CD4-positive, CD25-positive, alpha-beta regulatory T cell (primary cell): Measurements from ENCODE around the gene UBE2D2. TPM values are rescaled to one million over a fixed set of nuclear protein-coding genes. Genes with fewer than 3 reads are reported as not detected.
"Not testable (repeated sequence)": the region's sequence is repeated elsewhere in the genome, so short reads cannot be mapped to it uniquely, and the experiment has no call there.

ENCODE experiments used
- ATAC-seq, 2 donors: fragments of 150-1000 bp; cut with Tn5 transposase; one replicate each; pipeline ENCODE4 v1.10.0; 2021; ENCODE audit warnings: low read depth in 2 of 2, moderate number of reproducible peaks in 2 of 2, moderate library complexity in 1 of 2
- DNase-seq, 3 donors: peaks; one replicate each; pipeline versions ENCODE4 v3.0.0 to v3.0.0-alpha.2; 2012 to 2022; ENCODE audit warnings: mixed read lengths in 1 of 3
- H3K27ac ChIP-seq: one replicate; pipeline ENCODE4 v1.7.0; 2013; ENCODE audit warnings: mild to moderate bottlenecking, low read length; ENCODE audit not compliant: insufficient read depth, poor library complexity, severe bottlenecking
- H3K27me3 ChIP-seq: one replicate; pipeline ENCODE4 v1.7.0; 2013; ENCODE audit warnings: low read length; ENCODE audit not compliant: control insufficient read depth, insufficient read depth
- H3K36me3 ChIP-seq: one replicate; pipeline ENCODE4 v1.7.0; 2013; ENCODE audit warnings: mild to moderate bottlenecking, low read length, moderate library complexity; ENCODE audit not compliant: control insufficient read depth, insufficient read depth
- H3K4me1 ChIP-seq: 2 replicates; pipeline ENCODE4 v1.7.0; 2013; ENCODE audit warnings: mild to moderate bottlenecking, low read length; ENCODE audit not compliant: insufficient read depth, control insufficient read depth, poor library complexity, severe bottlenecking
- H3K4me3 ChIP-seq: one replicate; pipeline ENCODE4 v1.7.0; 2013; ENCODE audit warnings: low read depth, mild to moderate bottlenecking, low read length, moderate library complexity
- H3K9me3 ChIP-seq, 2 experiments: 1 replicate in 1 of 2; 2 replicates in 1 of 2; pipeline ENCODE4 v1.7.0; 2013; ENCODE audit warnings: low read length in 2 of 2, mild to moderate bottlenecking in 1 of 2, moderate library complexity in 1 of 2; ENCODE audit not compliant: control insufficient read depth in 2 of 2
- H3K27ac Mint-ChIP-seq, 3 donors: one replicate each; pipeline ENCODE4 v1.8.0; 2020 to 2022; ENCODE audit warnings: mild to moderate bottlenecking in 3 of 3, mixed read lengths in 3 of 3, moderate library complexity in 2 of 3
- H3K27me3 Mint-ChIP-seq: one replicate; pipeline ENCODE4 v1.8.0; 2022; ENCODE audit warnings: mild to moderate bottlenecking, mixed read lengths
- H3K36me3 Mint-ChIP-seq: one replicate; pipeline ENCODE4 v1.8.0; 2020; ENCODE audit warnings: mixed read lengths
- H3K4me1 Mint-ChIP-seq, 4 donors: one replicate each; pipeline ENCODE4 v1.8.0; 2020 to 2022; ENCODE audit warnings: mixed read lengths in 4 of 4, mild to moderate bottlenecking in 1 of 4
- H3K4me3 Mint-ChIP-seq, 4 donors: one replicate each; pipeline ENCODE4 v1.8.0; 2020 to 2022; ENCODE audit warnings: mild to moderate bottlenecking in 4 of 4, mixed read lengths in 4 of 4, moderate library complexity in 3 of 4
- H3K9me3 Mint-ChIP-seq, 7 donors: one replicate each; pipeline ENCODE4 v1.8.0; 2020 to 2022; ENCODE audit warnings: mixed read lengths in 7 of 7, mild to moderate bottlenecking in 3 of 7, moderate library complexity in 2 of 7
- polyA plus RNA-seq, 4 donors: library from polyadenylated mRNA; unstranded; fragments of 300-500 nt; fragmentation: Illumina TruSeq; gene quantifications; one replicate each; pipeline ENCODE4 v1.2.3, GENCODE V29; 2021
- total RNA-seq: library from RNA; stranded (reverse); gene quantifications from one replicate; pipeline ENCODE4 v1.2.3, GENCODE V29; 2022

UBE2D2 gene
- total and polyA plus RNA-seq, 5 donors from 2014 or later: 181 to 376 (median 331) TPM

DNA sequence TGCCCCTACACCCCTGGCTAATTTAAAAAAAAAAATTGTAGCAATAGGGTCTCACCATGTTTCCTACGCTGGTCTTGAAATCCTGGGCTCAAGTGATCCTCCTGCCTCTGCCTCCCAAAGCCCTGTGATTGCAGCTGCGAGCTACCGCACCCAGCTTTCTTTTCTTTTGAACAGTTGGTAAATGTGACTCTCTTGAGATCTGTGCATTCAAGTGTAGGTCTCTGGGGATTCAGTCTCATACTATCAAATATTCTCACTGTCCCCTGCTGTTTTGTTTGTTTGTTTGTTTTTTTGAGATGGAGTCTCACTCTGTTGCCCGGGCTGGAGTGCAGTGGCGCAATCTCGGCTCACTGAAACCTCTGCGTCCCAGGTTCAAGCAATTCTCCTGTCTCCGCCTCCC is 44.7 kb downstream of the UBE2D2 start:
- Mint-ChIP-seq H3K4me3 (no peak overlapping the region), H3K4me1 (peaks cover 11 to 41% (median 28%) of the 10 kb centered on the region in 4 donors), H3K27me3 (no peaks in the 10 kb centered on the region), H3K36me3 (peaks cover 18% of the 10 kb centered on the region), H3K27ac (peak overlapping the region in 2 of 3 donors; percentile 3 to 94), H3K9me3 (no peaks in the 10 kb centered on the region)
- no peak overlapping the region for H3K4me3 ChIP-seq
- peaks cover 5% of the 10 kb centered on the region for H3K4me1 ChIP-seq
- H3K27ac ChIP-seq: no peak overlapping the region
- peaks cover 45% of the 10 kb centered on the region for H3K36me3 ChIP-seq
- H3K27me3 ChIP-seq: no peaks in the 10 kb centered on the region
- no peaks in the 10 kb centered on the region for H3K9me3 ChIP-seq
- DNase-seq (no peak), ATAC-seq (no peak)

DNA sequence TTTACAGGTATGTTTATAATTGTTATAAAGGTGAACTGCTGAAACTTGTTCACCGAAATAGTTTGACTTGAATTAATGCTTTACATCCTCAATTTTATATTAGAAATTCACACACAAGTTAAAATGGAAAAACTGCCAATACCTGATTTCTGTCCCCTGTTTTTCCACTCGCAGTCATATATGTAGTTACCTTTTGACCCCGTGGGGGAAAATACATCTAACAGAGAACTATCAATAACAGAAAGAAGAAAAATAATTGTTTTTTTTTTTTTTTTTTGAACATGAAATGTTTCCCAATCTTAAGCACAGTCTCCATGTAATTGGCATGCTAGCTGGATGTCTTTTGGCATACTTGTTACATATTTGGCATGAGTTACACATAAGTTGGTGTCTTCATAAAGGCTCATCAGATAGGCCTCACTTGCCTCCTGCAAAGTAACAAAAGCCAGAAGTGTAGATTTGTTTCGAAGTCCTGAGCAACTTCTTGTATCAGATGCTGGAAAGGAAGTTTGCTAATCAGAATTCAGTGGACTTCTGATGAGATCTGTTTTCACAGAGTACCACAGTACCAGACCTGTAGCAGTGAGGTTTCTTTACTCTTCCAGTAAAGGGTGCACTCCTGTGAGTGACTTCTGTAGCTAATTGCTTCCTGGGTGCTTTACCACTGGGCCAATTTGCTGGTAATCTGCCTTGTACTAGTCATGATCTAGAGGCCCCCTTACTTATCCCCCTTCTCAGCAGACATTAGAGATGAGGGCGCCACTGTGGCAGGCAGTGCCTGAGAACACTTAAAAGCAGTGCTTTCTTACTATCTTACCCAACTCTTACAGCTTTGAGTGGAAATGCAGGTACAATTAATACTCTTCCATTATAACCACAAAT is 50.8 kb downstream of the UBE2D2 start:
- peak in 1 of 3 donors; percentile 23 for DNase-seq
- ATAC-seq: peak; percentile 56 to 68

DNA sequence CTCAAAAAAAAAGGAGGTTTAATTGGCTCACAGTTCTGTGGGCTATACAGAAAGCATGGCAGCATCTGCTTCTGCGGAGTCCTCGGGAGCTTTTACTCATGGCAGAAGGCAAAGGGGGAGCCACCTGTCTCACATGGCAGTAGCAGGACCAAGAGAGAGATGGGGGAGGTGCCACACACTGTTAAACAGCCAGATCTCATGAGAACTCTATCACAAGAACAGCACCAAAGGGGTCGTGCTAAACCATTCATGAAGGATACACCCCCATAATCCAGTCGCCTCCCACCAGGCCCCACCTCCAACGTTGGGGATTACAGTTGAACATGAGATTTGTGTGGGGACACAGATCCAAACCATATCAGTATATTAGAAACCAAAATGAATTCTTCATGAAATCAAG is 58.7 kb downstream of the UBE2D2 start:
- Mint-ChIP-seq H3K36me3 (peaks cover 40% of the 10 kb centered on the region), H3K27me3 (no peaks in the 10 kb centered on the region), H3K4me3 (no peak overlapping the region), H3K4me1 (peaks cover 6 to 14% (median 8%) of the 10 kb centered on the region in 4 donors), H3K9me3 (no peaks in the 10 kb centered on the region), H3K27ac (no peak overlapping the region)
- H3K9me3 ChIP-seq: no peaks in the 10 kb centered on the region
- H3K4me1 ChIP-seq: no peaks in the 10 kb centered on the region
- no peak overlapping the region for H3K27ac ChIP-seq
- peaks cover 73% of the 10 kb centered on the region for H3K36me3 ChIP-seq
- no peak overlapping the region for H3K4me3 ChIP-seq
- ATAC-seq (no peak), DNase-seq (no peak)
- H3K27me3 ChIP-seq: no peaks in the 10 kb centered on the region

More for the DNA sequence above, 50.8 kb downstream of the UBE2D2 start:
- Mint-ChIP-seq H3K4me3 (peak overlapping the region; percentile 25 to 51 (median 46)), H3K9me3 (no peaks in the 10 kb centered on the region), H3K4me1 (peaks cover 28 to 59% (median 41%) of the 10 kb centered on the region in 4 donors), H3K27ac (peak overlapping the region; percentile 83 to 89 (median 84)), H3K27me3 (no peaks in the 10 kb centered on the region), H3K36me3 (peaks cover 28% of the 10 kb centered on the region)
- Histone ChIP-seq H3K9me3 (no peaks in the 10 kb centered on the region), H3K4me1 (peaks cover 18% of the 10 kb centered on the region), H3K4me3 (peak overlapping the region; percentile 29), H3K27ac (peak overlapping the region; percentile 53), H3K36me3 (peaks cover 31% of the 10 kb centered on the region), H3K27me3 (no peaks in the 10 kb centered on the region)

DNA sequence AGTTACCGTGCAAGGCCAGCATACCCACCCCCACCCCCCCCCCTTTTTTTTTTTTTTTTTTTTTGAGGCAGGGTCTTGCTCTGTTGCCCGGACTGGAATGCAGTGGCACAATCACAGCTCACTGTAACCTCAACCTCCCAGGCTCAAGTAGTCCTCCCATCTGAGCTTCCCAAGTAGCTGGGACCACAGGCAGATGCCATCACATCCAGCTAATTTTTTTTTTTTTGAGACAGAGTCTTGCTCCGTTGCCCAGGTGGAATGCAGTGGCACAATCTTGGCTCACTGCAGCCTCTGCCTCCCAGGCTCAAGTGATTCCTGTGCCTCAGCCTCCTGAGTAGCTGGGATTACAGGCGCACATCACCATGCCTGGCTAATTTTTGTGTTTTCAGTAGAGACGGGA is 64.3 kb downstream of the UBE2D2 start:
- Mint-ChIP-seq H3K4me1 (peaks cover 4 to 23% (median 11%) of the 10 kb centered on the region in 4 donors), H3K36me3 (peaks cover 39% of the 10 kb centered on the region), H3K27ac (peak overlapping the region in 1 of 3 donors; percentile 31)
- not testable (repeated sequence) for H3K9me3 Mint-ChIP-seq, H3K27me3 ChIP-seq, H3K4me3 ChIP-seq, DNase-seq, ATAC-seq, H3K27me3 Mint-ChIP-seq, H3K4me1 ChIP-seq, H3K4me3 Mint-ChIP-seq, H3K9me3 ChIP-seq, H3K27ac ChIP-seq
- peaks cover 75% of the 10 kb centered on the region for H3K36me3 ChIP-seq

DNA sequence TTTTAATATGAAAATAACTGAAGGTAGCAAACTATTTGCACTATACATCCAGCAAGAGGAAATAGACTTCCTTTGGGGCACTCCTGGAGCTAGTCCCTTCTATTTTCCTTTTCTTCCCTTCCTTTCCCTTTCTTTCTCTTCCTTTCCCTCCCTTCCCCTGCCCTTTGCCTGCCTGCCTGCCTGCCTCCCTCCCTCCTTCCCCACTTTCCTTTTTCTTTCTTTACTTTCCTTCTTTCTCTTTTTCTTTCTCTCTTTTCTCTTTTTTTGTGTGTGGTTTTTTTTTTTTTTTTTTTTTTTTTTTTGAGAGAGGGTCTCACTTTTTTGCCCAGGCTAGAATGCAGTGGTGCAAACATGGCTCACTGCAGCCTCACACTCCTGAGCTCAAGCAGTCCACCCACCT is 69.7 kb downstream of the UBE2D2 start:
- Mint-ChIP-seq H3K9me3 (no peaks in the 10 kb centered on the region), H3K36me3 (peaks cover 24% of the 10 kb centered on the region), H3K27me3 (no peaks in the 10 kb centered on the region), H3K4me1 (peaks cover 13 to 44% (median 26%) of the 10 kb centered on the region in 4 donors), H3K27ac (no peak overlapping the region), H3K4me3 (no peak overlapping the region)
- no peak for ATAC-seq
- Histone ChIP-seq H3K27ac (no peak overlapping the region), H3K36me3 (peaks cover 45% of the 10 kb centered on the region), H3K9me3 (no peaks in the 10 kb centered on the region), H3K4me1 (peaks cover 13% of the 10 kb centered on the region), H3K27me3 (no peaks in the 10 kb centered on the region), H3K4me3 (no peak overlapping the region)
- no peak for DNase-seq

DNA sequence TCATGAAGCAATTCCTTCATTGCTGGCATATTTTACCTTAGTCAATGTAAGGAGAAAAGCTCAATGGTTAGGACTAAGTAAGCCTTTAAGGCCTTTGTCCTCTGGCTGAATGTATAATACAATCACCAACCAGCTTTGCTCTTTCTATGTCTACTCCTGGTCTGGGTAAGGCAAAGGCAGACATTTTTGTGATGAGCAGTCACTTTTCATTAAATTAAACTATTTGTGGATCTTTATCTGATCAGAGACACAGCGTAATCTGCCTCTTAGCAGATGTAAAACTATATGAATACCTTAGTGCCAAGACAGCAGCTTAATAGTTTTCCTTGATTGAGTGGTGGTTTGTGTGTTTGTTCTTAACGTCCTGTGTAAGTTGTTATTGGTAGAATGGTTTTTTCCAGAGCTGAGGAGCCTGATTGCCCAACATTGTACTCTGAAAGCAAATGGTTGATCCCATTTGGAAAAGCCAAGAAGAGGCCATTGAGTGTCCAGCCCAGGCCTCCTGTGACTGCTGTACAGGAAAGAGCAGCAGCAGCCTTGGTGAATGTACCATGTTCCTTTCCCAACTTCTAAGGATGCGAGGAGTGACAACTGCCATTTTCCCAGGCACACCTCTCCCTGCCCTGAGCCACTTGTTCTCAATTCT is 70.5 kb downstream of the UBE2D2 start:
- no peak for ATAC-seq
- H3K27ac ChIP-seq: no peak overlapping the region
- peaks cover 19 to 52% (median 34%) of the 10 kb centered on the region in 4 donors for H3K4me1 Mint-ChIP-seq

DNA sequence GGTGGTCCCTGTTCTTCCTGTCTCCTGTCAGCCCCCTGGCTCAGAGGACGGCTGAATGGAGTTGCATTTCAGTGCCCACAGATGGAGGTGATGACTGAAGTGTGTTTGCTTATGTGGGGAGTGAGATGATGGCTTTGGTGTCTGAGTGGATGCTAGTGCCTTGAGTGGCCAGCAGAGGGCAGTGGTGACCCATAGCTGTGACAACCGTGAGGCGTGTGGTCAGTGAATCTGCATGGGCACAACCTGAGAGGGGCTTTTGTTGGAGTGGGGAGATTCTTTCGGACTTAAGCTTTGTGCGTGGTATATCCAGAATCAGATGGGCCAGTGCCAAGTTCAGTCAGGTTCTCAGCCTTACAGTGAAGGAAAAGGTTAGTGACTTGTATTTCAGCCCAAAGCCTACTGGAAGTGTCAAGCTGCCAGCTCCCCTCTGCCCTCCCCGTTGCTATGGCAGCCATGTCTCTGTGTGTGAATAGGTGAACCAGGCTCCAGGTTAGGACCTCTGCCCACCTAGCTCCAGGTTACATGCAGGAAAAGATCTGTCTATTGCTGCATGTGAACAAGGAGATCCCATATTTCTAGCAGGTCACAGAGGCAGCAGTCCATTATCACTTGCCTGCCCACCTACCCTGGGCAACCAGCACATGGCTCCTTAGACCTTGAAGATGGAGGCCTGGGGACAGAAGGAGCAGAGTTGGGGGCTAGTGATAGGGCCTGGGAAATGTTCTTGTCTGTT is 72.3 kb downstream of the UBE2D2 start:
- Mint-ChIP-seq H3K27ac (peak overlapping the region in 2 of 3 donors; percentile 11 to 86), H3K4me1 (peaks cover 20 to 50% (median 33%) of the 10 kb centered on the region in 4 donors), H3K27me3 (no peaks in the 10 kb centered on the region), H3K9me3 (no peaks in the 10 kb centered on the region), H3K4me3 (peak overlapping the region in 1 of 4 donors; percentile 23), H3K36me3 (peaks cover 6% of the 10 kb centered on the region)
- Histone ChIP-seq H3K4me1 (peaks cover 39% of the 10 kb centered on the region), H3K36me3 (peaks cover 21% of the 10 kb centered on the region), H3K27me3 (no peaks in the 10 kb centered on the region), H3K4me3 (no peak overlapping the region), H3K9me3 (no peaks in the 10 kb centered on the region), H3K27ac (no peak overlapping the region)
- DNase-seq (peak; percentile 53 to 80 (median 70)), ATAC-seq (peak; percentile 42 to 46)

More for the DNA sequence above, 70.5 kb downstream of the UBE2D2 start:
- H3K27ac Mint-ChIP-seq: no peak overlapping the region
- Histone ChIP-seq H3K27me3 (no peaks in the 10 kb centered on the region), H3K36me3 (peaks cover 37% of the 10 kb centered on the region), H3K4me3 (no peak overlapping the region), H3K9me3 (no peaks in the 10 kb centered on the region), H3K4me1 (peaks cover 21% of the 10 kb centered on the region)
- H3K36me3 Mint-ChIP-seq: peaks cover 20% of the 10 kb centered on the region
- H3K4me3 Mint-ChIP-seq: no peak overlapping the region
- no peaks in the 10 kb centered on the region for H3K9me3 Mint-ChIP-seq
- DNase-seq: no peak
- H3K27me3 Mint-ChIP-seq: no peaks in the 10 kb centered on the region
